ENCODE data around the gene FEN1.

Gene FEN1

GRCh38 chr11:61785837-61786402, 6.8 kb upstream of the FEN1 start:
- ChIA-PET POLR2A (no interaction called here), CTCF (interaction anchor here (1.0 to 14.8 kb wide), 9 partner anchors 7 to 324 kb away, joined by 3 to 297 read pairs (median 9); no protein-coding TSS in a partner anchor)
- no peak for DNase-seq (ENCODE audit: low read depth, low spot score)
- no peak overlapping the region for H3K4me3 ChIP-seq (ENCODE audit: low read depth, low read length)
- no peak for TF ChIP-seq CTCF (IDR thresholded peaks at IDR 0.05; ENCODE audit: insufficient read depth, low read length, missing control alignments)

- no peak for DNase-seq (ENCODE audit: low read depth, low spot score)
- POLR2A ChIA-PET: no interaction called here
These were observed 4.7 kb upstream of the FEN1 start for GRCh38 chr11:61787928-61788491.

GRCh38 chr11:61791737-61792309, 888 bp upstream of the FEN1 start:
- CTCF ChIA-PET: interaction anchor here (0.8 to 14.8 kb wide), 9 partner anchors 9 to 318 kb away, joined by 3 to 297 read pairs (median 92); partner anchors contain the start of gene BEST1
- H3K4me3 ChIP-seq (ENCODE audit: low read depth, low read length): peak overlapping the region; percentile 98
- POLR2A ChIA-PET: interaction anchor here (1.1 to 2.3 kb wide), 2 partner anchors 24 to 44 kb away, joined by 3 to 10 read pairs; no protein-coding TSS in a partner anchor
- DNase-seq (ENCODE audit: low read depth, low spot score): peak; percentile 42
- no peak for TF ChIP-seq CTCF (IDR thresholded peaks at IDR 0.05; ENCODE audit: insufficient read depth, low read length, missing control alignments)

More at GRCh38 chr11:61787928-61788491, 4.7 kb upstream of the FEN1 start:
- peak; percentile 53 for TF ChIP-seq CTCF (IDR thresholded peaks at IDR 0.05; ENCODE audit: insufficient read depth, low read length, missing control alignments)
- no peak overlapping the region for H3K4me3 ChIP-seq (ENCODE audit: low read depth, low read length)
- CTCF ChIA-PET: interaction anchor here (0.7 to 14.8 kb wide), 16 partner anchors 8 to 523 kb away, joined by 3 to 297 read pairs (median 6); partner anchors contain the start of gene BEST1

- DNase-seq (ENCODE audit: low read depth, low spot score): no peak
- POLR2A ChIA-PET: interaction anchor here (1.0 to 2.3 kb wide), 2 partner anchors 22 to 37 kb away, joined by 4 to 10 read pairs; no protein-coding TSS in a partner anchor
- CTCF ChIA-PET: interaction anchor here (0.6 to 14.8 kb wide), 12 partner anchors 10 to 517 kb away, joined by 3 to 297 read pairs (median 4); partner anchors contain the start of gene BEST1
- peak overlapping the region; percentile 98 for H3K4me3 ChIP-seq (ENCODE audit: low read depth, low read length)
- TF ChIP-seq CTCF (IDR thresholded peaks at IDR 0.05; ENCODE audit: insufficient read depth, low read length, missing control alignments): no peak
These were observed 545 bp downstream of the FEN1 start for GRCh38 chr11:61793083-61793828.

GRCh38 chr11:61793829-61794204, 1.1 kb downstream of the FEN1 start:
- POLR2A ChIA-PET: no interaction called here
- no peak for DNase-seq (ENCODE audit: low read depth, low spot score)
- TF ChIP-seq CTCF (IDR thresholded peaks at IDR 0.05; ENCODE audit: insufficient read depth, low read length, missing control alignments): no peak
- CTCF ChIA-PET: interaction anchor here (1.0 to 14.8 kb wide), 11 partner anchors 10 to 517 kb away, joined by 3 to 297 read pairs (median 5); partner anchors contain the start of gene BEST1
- peak overlapping the region; percentile 98 for H3K4me3 ChIP-seq (ENCODE audit: low read depth, low read length)
